C4-2B (cell line): ENCODE measurements around the gene HCN1.

Experiments
- H3K27ac ChIP-seq: fragments of 450-650 bp; 2 replicates; pipeline ENCODE4 v1.5.1; 2017
- ZFX ChIP-seq: fragments of 450-650 bp; IDR thresholded peaks from 2 replicates; pipeline ENCODE4 v1.6.1; 2017
- TF ChIP-seq, protein P1 (sequence below): fragments of 450-650 bp; conservative IDR thresholded peaks from 2 replicates; pipeline ENCODE4 v1.5.1; 2017; ENCODE audit warnings: mild to moderate bottlenecking

The HCN1 gene

DNA sequence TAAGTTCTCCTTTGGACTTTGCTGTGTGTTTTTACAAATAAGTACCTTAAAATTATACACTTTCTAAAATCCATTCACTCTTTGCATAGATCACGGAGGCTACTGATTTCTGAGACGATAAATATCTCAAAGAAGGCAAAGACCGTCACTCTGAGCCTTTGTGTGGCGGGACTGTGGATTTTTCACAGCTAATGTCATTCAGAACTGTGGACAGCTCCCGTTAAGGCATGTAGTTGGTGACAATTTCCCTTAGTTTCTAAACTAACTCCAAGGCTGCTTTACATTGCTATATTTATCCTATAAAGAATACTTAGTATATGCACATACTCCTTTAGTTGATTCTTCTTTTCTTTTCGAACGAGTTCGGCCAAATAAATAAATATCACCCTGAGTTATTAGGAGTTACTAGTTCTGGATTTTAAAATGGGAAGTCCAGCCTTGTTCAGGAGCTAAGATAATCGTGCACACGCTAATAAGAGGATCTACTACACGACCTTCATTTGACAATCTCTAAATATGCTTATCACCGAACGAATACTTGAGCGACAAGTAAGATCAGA, 1.8 kb downstream of the HCN1 start:
- H3K27ac ChIP-seq, result no peak overlapping the region
- no peak for TF ChIP-seq ZFX
- TF ChIP-seq, protein P1, sequence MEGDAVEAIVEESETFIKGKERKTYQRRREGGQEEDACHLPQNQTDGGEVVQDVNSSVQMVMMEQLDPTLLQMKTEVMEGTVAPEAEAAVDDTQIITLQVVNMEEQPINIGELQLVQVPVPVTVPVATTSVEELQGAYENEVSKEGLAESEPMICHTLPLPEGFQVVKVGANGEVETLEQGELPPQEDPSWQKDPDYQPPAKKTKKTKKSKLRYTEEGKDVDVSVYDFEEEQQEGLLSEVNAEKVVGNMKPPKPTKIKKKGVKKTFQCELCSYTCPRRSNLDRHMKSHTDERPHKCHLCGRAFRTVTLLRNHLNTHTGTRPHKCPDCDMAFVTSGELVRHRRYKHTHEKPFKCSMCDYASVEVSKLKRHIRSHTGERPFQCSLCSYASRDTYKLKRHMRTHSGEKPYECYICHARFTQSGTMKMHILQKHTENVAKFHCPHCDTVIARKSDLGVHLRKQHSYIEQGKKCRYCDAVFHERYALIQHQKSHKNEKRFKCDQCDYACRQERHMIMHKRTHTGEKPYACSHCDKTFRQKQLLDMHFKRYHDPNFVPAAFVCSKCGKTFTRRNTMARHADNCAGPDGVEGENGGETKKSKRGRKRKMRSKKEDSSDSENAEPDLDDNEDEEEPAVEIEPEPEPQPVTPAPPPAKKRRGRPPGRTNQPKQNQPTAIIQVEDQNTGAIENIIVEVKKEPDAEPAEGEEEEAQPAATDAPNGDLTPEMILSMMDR, result no peak

DNA sequence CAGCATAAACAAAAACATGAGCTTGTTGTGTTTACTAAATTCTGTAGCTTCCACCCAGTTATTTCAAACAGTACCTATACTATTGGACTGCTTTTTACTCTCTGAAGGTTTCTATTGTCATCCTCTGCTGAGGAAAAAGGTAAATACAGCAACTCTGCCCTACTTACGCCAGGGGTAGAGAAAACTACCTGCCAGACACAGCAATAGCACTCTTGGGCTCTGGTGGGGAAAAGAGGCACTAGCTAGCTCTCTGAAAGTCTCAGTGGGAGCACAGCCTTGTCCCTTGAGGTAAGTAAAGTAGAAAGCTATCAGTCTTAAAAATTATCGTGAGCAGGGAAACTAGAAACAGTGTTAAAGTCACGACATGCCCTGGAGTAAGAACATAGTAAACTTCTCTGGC, 3.7 kb downstream of the HCN1 start:
- no peak overlapping the region for H3K27ac ChIP-seq
- TF ChIP-seq, protein P1, result no peak
- TF ChIP-seq ZFX, result no peak

DNA sequence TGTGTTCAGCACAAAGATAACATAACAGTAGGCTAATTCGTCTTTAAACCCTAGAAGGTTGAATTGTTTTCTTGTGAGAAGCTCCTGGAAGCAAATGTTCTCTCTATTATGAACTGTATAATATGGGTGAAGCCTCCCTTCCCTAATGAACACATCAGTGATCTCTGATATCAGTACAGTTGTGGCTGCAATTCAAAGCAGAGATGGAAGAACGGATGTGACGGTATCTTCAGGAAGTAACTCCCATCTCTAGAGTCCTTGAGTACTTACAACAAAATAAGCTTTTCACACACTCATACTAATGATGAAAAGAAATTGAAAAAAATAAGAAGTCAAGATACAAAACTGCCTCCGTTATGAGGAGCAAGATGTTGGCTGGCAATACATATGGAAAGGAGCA, 4.5 kb downstream of the HCN1 start:
- TF ChIP-seq, protein P1, result no peak
- TF ChIP-seq ZFX, result no peak

DNA sequence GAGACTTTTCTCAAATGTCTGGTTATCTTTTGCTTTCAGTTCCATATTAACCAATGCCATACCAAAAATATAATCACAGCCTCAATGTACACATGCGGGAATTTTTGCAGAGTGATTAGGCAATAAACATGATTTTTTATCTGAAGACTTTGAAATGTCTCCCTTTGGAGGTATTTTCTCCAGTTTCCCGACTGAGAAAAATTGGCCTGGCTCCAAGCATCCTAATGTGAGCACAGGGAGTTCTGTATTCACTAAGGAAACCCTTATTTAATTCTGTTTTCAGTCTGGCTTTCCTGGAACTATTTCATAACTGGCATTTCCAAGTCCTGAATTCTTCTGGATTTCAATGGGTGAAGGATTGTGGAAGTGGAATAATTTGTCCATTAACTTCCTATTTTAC, 8.5 kb downstream of the HCN1 start:
- no peak overlapping the region for H3K27ac ChIP-seq
- TF ChIP-seq ZFX, result no peak
- TF ChIP-seq, protein P1, result no peak

More for the DNA sequence above, 4.5 kb downstream of the HCN1 start:
- no peak overlapping the region for H3K27ac ChIP-seq

DNA sequence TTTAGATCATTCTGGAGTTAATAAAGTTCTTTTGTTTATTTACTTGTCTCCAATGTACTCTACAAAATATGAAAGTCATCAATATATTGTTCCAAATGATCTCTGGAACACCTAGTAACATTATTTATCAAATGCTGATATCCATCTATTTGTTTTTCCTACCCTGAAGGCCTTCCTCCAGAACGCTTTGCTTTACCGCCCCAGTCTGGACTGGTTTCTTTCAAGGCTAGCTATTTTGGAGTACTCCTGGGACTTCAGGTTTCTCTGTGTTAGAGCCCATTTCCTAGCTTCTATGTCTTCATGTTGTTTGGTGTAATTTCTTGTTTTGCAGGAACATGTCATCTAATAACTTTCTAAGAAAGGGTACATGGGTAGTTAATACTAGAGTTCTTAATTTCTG, 9.6 kb downstream of the HCN1 start:
- no peak overlapping the region for H3K27ac ChIP-seq
- no peak for TF ChIP-seq ZFX
- TF ChIP-seq, protein P1, result no peak

DNA sequence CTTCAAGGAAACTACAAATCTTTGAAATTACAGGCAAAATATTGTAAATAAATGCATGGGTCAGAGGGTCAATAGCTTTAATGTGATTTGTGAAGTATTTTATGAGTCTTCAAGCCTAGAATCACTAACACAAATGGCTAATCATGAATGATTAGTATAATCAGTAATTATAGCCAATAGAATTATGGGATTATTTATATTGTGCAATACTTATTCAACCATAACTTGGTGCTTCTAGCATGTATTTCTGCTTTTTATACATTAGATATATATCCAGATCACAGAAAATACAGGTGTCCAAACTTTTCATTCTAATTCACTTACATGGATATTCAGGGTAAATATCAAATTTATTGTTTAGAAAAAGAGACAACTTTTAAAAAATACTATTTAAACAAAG, 12.1 kb downstream of the HCN1 start:
- TF ChIP-seq ZFX, result no peak
- TF ChIP-seq, protein P1, result no peak

DNA sequence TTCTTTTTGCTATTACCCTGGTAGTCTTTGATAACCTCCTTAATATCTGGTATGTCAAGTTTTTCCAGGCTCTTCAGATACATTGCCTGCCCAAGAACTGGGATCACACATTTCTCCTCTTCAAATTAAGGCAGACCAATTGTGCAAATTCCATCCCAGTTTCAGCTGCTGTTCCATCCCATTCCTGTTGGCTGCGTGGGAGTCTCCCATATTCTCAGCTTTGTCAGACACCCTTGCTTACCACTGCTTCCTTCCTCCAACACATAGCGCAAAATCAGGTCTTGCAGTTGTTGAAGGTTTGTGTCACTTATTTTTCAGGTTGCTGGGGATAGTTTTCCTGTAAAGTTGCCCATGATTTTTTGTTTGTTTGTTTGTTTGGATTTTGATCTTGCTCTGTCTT, 15.2 kb downstream of the HCN1 start:
- no peak overlapping the region for H3K27ac ChIP-seq
- TF ChIP-seq, protein P1, result no peak
- no peak for TF ChIP-seq ZFX

More for the DNA sequence above, 12.1 kb downstream of the HCN1 start:
- no peak overlapping the region for H3K27ac ChIP-seq
